ENCODE data around the gene RIMOC1.

The RIMOC1 gene

GRCh38 chr5:41875121-41875520, 29.0 kb upstream of the RIMOC1 start:
- no peaks in the 10 kb centered on the region for H3K9me3 ChIP-seq (ENCODE audit: low read length)
- H3K9ac ChIP-seq (ENCODE audit: low read length) = no peak overlapping the region
- no peak overlapping the region for H3K27ac ChIP-seq (ENCODE audit: low read depth, low read length)
- H3K27me3 ChIP-seq (ENCODE audit: control insufficient read depth in 1 of 2, insufficient read depth in 2 of 2, low read length in 2 of 2) = no peaks in the 10 kb centered on the region
- H3K4me3 ChIP-seq (ENCODE audit: low read depth in 1 of 2, low read length in 2 of 2) = no peak overlapping the region
- H3K4me1 ChIP-seq (ENCODE audit: insufficient read depth, low read length) = peaks cover 14% of the 10 kb centered on the region
- H3K36me3 ChIP-seq (ENCODE audit: insufficient read depth, low read length) = no peaks in the 10 kb centered on the region

GRCh38 chr5:41876678-41877077, 27.5 kb upstream of the RIMOC1 start:
- Histone ChIP-seq H3K27ac (ENCODE audit: low read depth, low read length) (no peak overlapping the region), H3K4me1 (ENCODE audit: insufficient read depth, low read length) (peaks cover 2% of the 10 kb centered on the region), H3K9me3 (ENCODE audit: low read length) (no peaks in the 10 kb centered on the region), H3K9ac (ENCODE audit: low read length) (no peak overlapping the region), H3K36me3 (ENCODE audit: insufficient read depth, low read length) (no peaks in the 10 kb centered on the region), H3K4me3 (ENCODE audit: low read depth in 1 of 2, low read length in 2 of 2) (no peak overlapping the region), H3K27me3 (ENCODE audit: control insufficient read depth in 1 of 2, insufficient read depth in 2 of 2, low read length in 2 of 2) (no peaks in the 10 kb centered on the region)

- no peaks in the 10 kb centered on the region for H3K27me3 ChIP-seq (ENCODE audit: control insufficient read depth in 1 of 2, insufficient read depth in 2 of 2, low read length in 2 of 2)
Observed at GRCh38 chr5:41877408-41877807, 26.7 kb upstream of the RIMOC1 start.

GRCh38 chr5:41878173-41878572, 26.0 kb upstream of the RIMOC1 start:
- Histone ChIP-seq H3K27ac (ENCODE audit: low read depth, low read length) (no peak overlapping the region), H3K27me3 (ENCODE audit: control insufficient read depth in 1 of 2, insufficient read depth in 2 of 2, low read length in 2 of 2) (no peaks in the 10 kb centered on the region), H3K9me3 (ENCODE audit: low read length) (no peaks in the 10 kb centered on the region), H3K36me3 (ENCODE audit: insufficient read depth, low read length) (no peaks in the 10 kb centered on the region), H3K4me3 (ENCODE audit: low read depth in 1 of 2, low read length in 2 of 2) (no peak overlapping the region), H3K4me1 (ENCODE audit: insufficient read depth, low read length) (no peaks in the 10 kb centered on the region), H3K9ac (ENCODE audit: low read length) (no peak overlapping the region)

More at GRCh38 chr5:41877408-41877807, 26.7 kb upstream of the RIMOC1 start:
- no peak overlapping the region for H3K27ac ChIP-seq (ENCODE audit: low read depth, low read length)
- H3K4me3 ChIP-seq (ENCODE audit: low read depth in 1 of 2, low read length in 2 of 2) = no peak overlapping the region
- no peaks in the 10 kb centered on the region for H3K9me3 ChIP-seq (ENCODE audit: low read length)
- H3K4me1 ChIP-seq (ENCODE audit: insufficient read depth, low read length) = no peaks in the 10 kb centered on the region
- no peaks in the 10 kb centered on the region for H3K36me3 ChIP-seq (ENCODE audit: insufficient read depth, low read length)
- H3K9ac ChIP-seq (ENCODE audit: low read length) = no peak overlapping the region

- no peak overlapping the region for H3K9ac ChIP-seq (ENCODE audit: low read length)
- no peaks in the 10 kb centered on the region for H3K4me1 ChIP-seq (ENCODE audit: insufficient read depth, low read length)
- H3K4me3 ChIP-seq (ENCODE audit: low read depth in 1 of 2, low read length in 2 of 2) = no peak overlapping the region
- no peak overlapping the region for H3K27ac ChIP-seq (ENCODE audit: low read depth, low read length)
- no peaks in the 10 kb centered on the region for H3K27me3 ChIP-seq (ENCODE audit: control insufficient read depth in 1 of 2, insufficient read depth in 2 of 2, low read length in 2 of 2)
- H3K36me3 ChIP-seq (ENCODE audit: insufficient read depth, low read length) = no peaks in the 10 kb centered on the region
- H3K9me3 ChIP-seq (ENCODE audit: low read length) = no peaks in the 10 kb centered on the region
Observed at GRCh38 chr5:41878643-41879478, 25.3 kb upstream of the RIMOC1 start.

GRCh38 chr5:41882765-41883164, 21.4 kb upstream of the RIMOC1 start:
- Histone ChIP-seq H3K27me3 (ENCODE audit: control insufficient read depth in 1 of 2, insufficient read depth in 2 of 2, low read length in 2 of 2) (no peaks in the 10 kb centered on the region), H3K4me1 (ENCODE audit: insufficient read depth, low read length) (no peaks in the 10 kb centered on the region), H3K27ac (ENCODE audit: low read depth, low read length) (no peak overlapping the region), H3K9ac (ENCODE audit: low read length) (no peak overlapping the region), H3K36me3 (ENCODE audit: insufficient read depth, low read length) (no peaks in the 10 kb centered on the region), H3K9me3 (ENCODE audit: low read length) (no peaks in the 10 kb centered on the region), H3K4me3 (ENCODE audit: low read depth in 1 of 2, low read length in 2 of 2) (no peak overlapping the region)

GRCh38 chr5:41883243-41883642, 20.9 kb upstream of the RIMOC1 start:
- H3K9me3 ChIP-seq (ENCODE audit: low read length) = no peaks in the 10 kb centered on the region
- H3K9ac ChIP-seq (ENCODE audit: low read length) = no peak overlapping the region
- H3K36me3 ChIP-seq (ENCODE audit: insufficient read depth, low read length) = no peaks in the 10 kb centered on the region
- H3K4me3 ChIP-seq (ENCODE audit: low read depth in 1 of 2, low read length in 2 of 2) = no peak overlapping the region
- H3K27ac ChIP-seq (ENCODE audit: low read depth, low read length) = no peak overlapping the region
- H3K27me3 ChIP-seq (ENCODE audit: control insufficient read depth in 1 of 2, insufficient read depth in 2 of 2, low read length in 2 of 2) = no peaks in the 10 kb centered on the region
- H3K4me1 ChIP-seq (ENCODE audit: insufficient read depth, low read length) = no peaks in the 10 kb centered on the region

GRCh38 chr5:41883936-41884335, 20.2 kb upstream of the RIMOC1 start:
- no peak overlapping the region for H3K27ac ChIP-seq (ENCODE audit: low read depth, low read length)
- no peak overlapping the region for H3K9ac ChIP-seq (ENCODE audit: low read length)
- no peak overlapping the region for H3K4me3 ChIP-seq (ENCODE audit: low read depth in 1 of 2, low read length in 2 of 2)
- no peaks in the 10 kb centered on the region for H3K4me1 ChIP-seq (ENCODE audit: insufficient read depth, low read length)
- H3K27me3 ChIP-seq (ENCODE audit: control insufficient read depth in 1 of 2, insufficient read depth in 2 of 2, low read length in 2 of 2) = no peaks in the 10 kb centered on the region
- no peaks in the 10 kb centered on the region for H3K36me3 ChIP-seq (ENCODE audit: insufficient read depth, low read length)
- H3K9me3 ChIP-seq (ENCODE audit: low read length) = no peaks in the 10 kb centered on the region

GRCh38 chr5:41885286-41885685, 18.9 kb upstream of the RIMOC1 start:
- Histone ChIP-seq H3K4me1 (ENCODE audit: insufficient read depth, low read length) (no peaks in the 10 kb centered on the region), H3K4me3 (ENCODE audit: low read depth in 1 of 2, low read length in 2 of 2) (no peak overlapping the region), H3K9ac (ENCODE audit: low read length) (no peak overlapping the region), H3K27me3 (ENCODE audit: control insufficient read depth in 1 of 2, insufficient read depth in 2 of 2, low read length in 2 of 2) (no peaks in the 10 kb centered on the region), H3K36me3 (ENCODE audit: insufficient read depth, low read length) (no peaks in the 10 kb centered on the region), H3K27ac (ENCODE audit: low read depth, low read length) (no peak overlapping the region), H3K9me3 (ENCODE audit: low read length) (no peaks in the 10 kb centered on the region)

- no peaks in the 10 kb centered on the region for H3K4me1 ChIP-seq (ENCODE audit: insufficient read depth, low read length)
- H3K27ac ChIP-seq (ENCODE audit: low read depth, low read length) = no peak overlapping the region
- H3K36me3 ChIP-seq (ENCODE audit: insufficient read depth, low read length) = no peaks in the 10 kb centered on the region
- H3K9me3 ChIP-seq (ENCODE audit: low read length) = no peaks in the 10 kb centered on the region
- H3K4me3 ChIP-seq (ENCODE audit: low read depth in 1 of 2, low read length in 2 of 2) = no peak overlapping the region
- no peak overlapping the region for H3K9ac ChIP-seq (ENCODE audit: low read length)
- H3K27me3 ChIP-seq (ENCODE audit: control insufficient read depth in 1 of 2, insufficient read depth in 2 of 2, low read length in 2 of 2) = no peaks in the 10 kb centered on the region
Observed at GRCh38 chr5:41891066-41891707, 13.0 kb upstream of the RIMOC1 start.

GRCh38 chr5:41892031-41892430, 12.1 kb upstream of the RIMOC1 start:
- Histone ChIP-seq H3K27ac (ENCODE audit: low read depth, low read length) (no peak overlapping the region), H3K36me3 (ENCODE audit: insufficient read depth, low read length) (no peaks in the 10 kb centered on the region), H3K27me3 (ENCODE audit: control insufficient read depth in 1 of 2, insufficient read depth in 2 of 2, low read length in 2 of 2) (no peaks in the 10 kb centered on the region), H3K9ac (ENCODE audit: low read length) (no peak overlapping the region), H3K4me3 (ENCODE audit: low read depth in 1 of 2, low read length in 2 of 2) (no peak overlapping the region), H3K4me1 (ENCODE audit: insufficient read depth, low read length) (no peaks in the 10 kb centered on the region), H3K9me3 (ENCODE audit: low read length) (no peaks in the 10 kb centered on the region)

Measured in muscle layer of colon (tissue), 2 donors.